GM23338 (cell line): ENCODE results near the gene GPATCH2. TPM values are rescaled to one million over a fixed set of nuclear protein-coding genes. Genes with fewer than 3 reads are reported as not detected.

Experiments
- ATAC-seq: fragments of 200-7000 bp; cut with Tn5 transposase; 3 replicates; pipeline ENCODE4 v1.9.1; 2020
- DNase-seq: peaks from one replicate; pipeline ENCODE4 v3.0.0-alpha.2; 2015; ENCODE audit warnings: low spot score
- H2AFZ ChIP-seq: fragments of 200-600 bp; sonication (generic); 2 replicates; pipeline ENCODE4 v1.8.0; 2016; ENCODE audit warnings: antibody characterized with exemption, mild to moderate bottlenecking, moderate library complexity
- H3F3A ChIP-seq: fragments of 200-600 bp; sonication (generic); replicated peaks from 2 replicates; pipeline ENCODE4 v1.8.0; 2017; ENCODE audit warnings: antibody characterized with exemption, mixed run types, low read depth
- H3K27ac ChIP-seq: fragments of 200-600 bp; sonication (generic); 2 replicates; pipeline ENCODE4 v1.6.1; 2016; ENCODE audit warnings: low read depth
- H3K27me3 ChIP-seq: fragments of 200-600 bp; sonication (generic); 2 replicates; pipeline ENCODE4 v1.8.0; 2016; ENCODE audit warnings: mild to moderate bottlenecking, mixed run types, moderate library complexity; ENCODE audit not compliant: insufficient read depth
- H3K36me3 ChIP-seq: fragments of 200-600 bp; sonication (generic); 2 replicates; pipeline ENCODE4 v1.8.0; 2016; ENCODE audit warnings: mild to moderate bottlenecking; ENCODE audit not compliant: insufficient read depth
- H3K4me1 ChIP-seq: fragments of 200-600 bp; sonication (generic); 2 replicates; pipeline ENCODE4 v1.8.0; 2016; ENCODE audit warnings: mild to moderate bottlenecking, moderate library complexity; ENCODE audit not compliant: insufficient read depth
- H3K4me2 ChIP-seq: fragments of 200-600 bp; sonication (generic); 2 replicates; pipeline ENCODE4 v1.7.1; 2017; ENCODE audit warnings: mixed run types
- H3K4me3 ChIP-seq: fragments of 200-600 bp; sonication (generic); 2 replicates; pipeline ENCODE4 v1.6.1; 2016; ENCODE audit warnings: mixed run types
- H3K79me2 ChIP-seq: fragments of 200-600 bp; sonication (generic); replicated peaks from 2 replicates; pipeline ENCODE4 v1.8.0; 2017; ENCODE audit warnings: mild to moderate bottlenecking; ENCODE audit not compliant: insufficient read depth
- H3K9me2 ChIP-seq: fragments of 200-600 bp; sonication (generic); 2 replicates; pipeline ENCODE4 v1.8.0; 2017; ENCODE audit not compliant: insufficient read depth
- H4K20me1 ChIP-seq: fragments of 200-600 bp; sonication (generic); replicated peaks from 2 replicates; pipeline ENCODE4 v1.8.0; 2017; ENCODE audit warnings: mild to moderate bottlenecking; ENCODE audit not compliant: insufficient read depth
- H3K27ac Mint-ChIP-seq: 2 replicates; pipeline ENCODE4 v1.8.0; 2020; ENCODE audit warnings: inconsistent platforms, mild to moderate bottlenecking, moderate library complexity, mixed read lengths
- H3K27me3 Mint-ChIP-seq: 3 replicates; pipeline ENCODE4 v1.8.0; 2022; ENCODE audit warnings: low read depth, mild to moderate bottlenecking, moderate library complexity, mixed read lengths, inconsistent platforms; ENCODE audit not compliant: insufficient read depth, poor library complexity
- H3K36me3 Mint-ChIP-seq: 3 replicates; pipeline ENCODE4 v1.8.0; 2021; ENCODE audit warnings: low read depth, mild to moderate bottlenecking, inconsistent platforms, moderate library complexity, mixed read lengths
- H3K4me1 Mint-ChIP-seq: 3 replicates; pipeline ENCODE4 v1.8.0; 2020; ENCODE audit warnings: mild to moderate bottlenecking, inconsistent platforms, mixed read lengths
- H3K4me3 Mint-ChIP-seq: 3 replicates; pipeline ENCODE4 v1.8.0; 2021; ENCODE audit warnings: moderate library complexity, mild to moderate bottlenecking, inconsistent platforms, mixed read lengths
- H3K9me3 Mint-ChIP-seq: 3 replicates; pipeline ENCODE4 v1.8.0; 2020; ENCODE audit warnings: moderate library complexity, mild to moderate bottlenecking, inconsistent platforms, mixed read lengths
- CREB1 ChIP-seq: fragments of 250-450 bp; sonication (Bioruptor Pico); IDR thresholded peaks from 2 replicates; pipeline ENCODE4 v1.5.0; 2020; ENCODE audit warnings: low read depth, mild to moderate bottlenecking, moderate library complexity
- EZH2phosphoT487 ChIP-seq: fragments of 200-600 bp; sonication (generic); IDR thresholded peaks from one replicate; pipeline ENCODE4 v1.8.1; 2018; ENCODE audit warnings: antibody characterized with exemption; ENCODE audit not compliant: unreplicated experiment
- JUNB ChIP-seq: IDR thresholded peaks from one replicate; pipeline ENCODE4 v1.6.1; 2016; ENCODE audit warnings: antibody characterized with exemption; ENCODE audit not compliant: unreplicated experiment
- NANOG ChIP-seq: IDR thresholded peaks from 2 replicates; pipeline ENCODE4 v1.6.1; 2016; ENCODE audit warnings: antibody characterized with exemption, borderline replicate concordance
- POLR2AphosphoS5 ChIP-seq: IDR thresholded peaks from 2 replicates; pipeline ENCODE4 v1.6.1; 2016; ENCODE audit warnings: antibody characterized with exemption, low read depth
- STAT1 ChIP-seq: IDR thresholded peaks from one replicate; pipeline ENCODE4 v1.6.1; 2016; ENCODE audit warnings: antibody characterized with exemption; ENCODE audit not compliant: unreplicated experiment
- ZNF114 ChIP-seq: fragments of 250-450 bp; sonication (Bioruptor Pico); IDR thresholded peaks from 2 replicates; pipeline ENCODE4 v1.5.0; 2020; ENCODE audit warnings: mild to moderate bottlenecking, moderate library complexity
- ZNF331 ChIP-seq: fragments of 250-450 bp; sonication (Bioruptor Pico); IDR thresholded peaks from 2 replicates; pipeline ENCODE4 v1.5.0; 2020; ENCODE audit warnings: low read depth, mild to moderate bottlenecking, moderate library complexity
- polyA plus RNA-seq: library from polyadenylated mRNA; unstranded; fragments of >200 nt; fragmentation: Nextera tagmentation; extraction: Ambion mirVana; gene quantifications from 2 replicates; pipeline ENCODE4 v1.2.1, GENCODE V29; 2016
- total RNA-seq: library from RNA; depleted of rRNA; stranded (reverse); fragments of >200 nt; shearing (Covaris generic); gene quantifications from 2 replicates; pipeline ENCODE4 v1.2.3, GENCODE V29; 2014
- TF ChIP-seq, protein P1 (sequence below), 2 experiments: fragments of 200-600 bp in 1 of 2; sonication (generic) in 1 of 2; conservative IDR thresholded peaks; 2 replicates each; pipeline versions ENCODE4 v1.5.1 to v1.6.1; 2016 to 2017; ENCODE audit warnings: antibody characterized with exemption in 2 of 2, low read depth in 2 of 2, mild to moderate bottlenecking in 2 of 2, moderate library complexity in 1 of 2
- TF ChIP-seq, protein P2 (sequence below): IDR thresholded peaks from one replicate; pipeline ENCODE4 v1.6.1; 2018; ENCODE audit warnings: antibody characterized with exemption; ENCODE audit not compliant: unreplicated experiment
- TF ChIP-seq, protein P3 (sequence below): IDR thresholded peaks from 2 replicates; pipeline ENCODE4 v1.6.1; 2016; ENCODE audit warnings: antibody characterized with exemption

Gene GPATCH2
- total and polyA plus RNA-seq, 2 experiments from 2014 or later = 12.3 to 26.7 TPM

DNA sequence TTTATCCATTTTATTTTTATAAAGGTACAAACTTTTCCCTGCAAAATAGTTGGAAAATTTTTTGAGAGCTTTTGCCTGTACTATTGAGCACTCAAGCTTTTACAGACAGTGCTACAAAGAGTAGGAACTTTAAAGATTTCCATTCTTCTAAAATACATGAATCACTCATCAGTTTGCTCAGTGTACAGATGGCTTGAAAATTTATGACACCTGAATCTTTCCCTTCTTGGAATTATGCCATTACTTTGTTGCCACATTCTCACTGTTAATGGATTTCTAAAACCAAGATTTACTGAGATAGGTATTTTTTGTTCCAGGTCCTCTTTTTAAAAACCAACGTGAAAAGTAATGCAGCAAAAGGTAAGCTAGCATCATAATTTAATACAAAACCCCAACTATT lies 76.0 kb downstream of the GPATCH2 start:
- no peaks in the 10 kb centered on the region; the same call in 1 of the 2 replicates for H4K20me1 ChIP-seq
- no peak overlapping the region for H3K4me2 ChIP-seq
- Mint-ChIP-seq H3K4me1 (peaks cover 10% of the 10 kb centered on the region), H3K27ac (no peak overlapping the region), H3K4me3 (no peak overlapping the region), H3K9me3 (no peaks in the 10 kb centered on the region), H3K36me3 (no peaks in the 10 kb centered on the region), H3K27me3 (no peaks in the 10 kb centered on the region)
- H3K4me3 ChIP-seq = no peak overlapping the region
- peaks cover 9% of the 10 kb centered on the region for H3K4me1 ChIP-seq
- no peak for ATAC-seq
- H3F3A ChIP-seq = no peaks in the 10 kb centered on the region
- no peaks in the 10 kb centered on the region for H3K79me2 ChIP-seq
- H3K27me3 ChIP-seq = no peaks in the 10 kb centered on the region
- no peaks in the 10 kb centered on the region for H3K9me2 ChIP-seq
- no peak overlapping the region for H2AFZ ChIP-seq
- H3K36me3 ChIP-seq = no peaks in the 10 kb centered on the region
- no peak for TF ChIP-seq JUNB
- TF ChIP-seq, protein P1, sequence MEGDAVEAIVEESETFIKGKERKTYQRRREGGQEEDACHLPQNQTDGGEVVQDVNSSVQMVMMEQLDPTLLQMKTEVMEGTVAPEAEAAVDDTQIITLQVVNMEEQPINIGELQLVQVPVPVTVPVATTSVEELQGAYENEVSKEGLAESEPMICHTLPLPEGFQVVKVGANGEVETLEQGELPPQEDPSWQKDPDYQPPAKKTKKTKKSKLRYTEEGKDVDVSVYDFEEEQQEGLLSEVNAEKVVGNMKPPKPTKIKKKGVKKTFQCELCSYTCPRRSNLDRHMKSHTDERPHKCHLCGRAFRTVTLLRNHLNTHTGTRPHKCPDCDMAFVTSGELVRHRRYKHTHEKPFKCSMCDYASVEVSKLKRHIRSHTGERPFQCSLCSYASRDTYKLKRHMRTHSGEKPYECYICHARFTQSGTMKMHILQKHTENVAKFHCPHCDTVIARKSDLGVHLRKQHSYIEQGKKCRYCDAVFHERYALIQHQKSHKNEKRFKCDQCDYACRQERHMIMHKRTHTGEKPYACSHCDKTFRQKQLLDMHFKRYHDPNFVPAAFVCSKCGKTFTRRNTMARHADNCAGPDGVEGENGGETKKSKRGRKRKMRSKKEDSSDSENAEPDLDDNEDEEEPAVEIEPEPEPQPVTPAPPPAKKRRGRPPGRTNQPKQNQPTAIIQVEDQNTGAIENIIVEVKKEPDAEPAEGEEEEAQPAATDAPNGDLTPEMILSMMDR (conservative IDR thresholded peaks at IDR 0.05; ENCODE audit: low read depth in 2 of 2) = no peak
- TF ChIP-seq POLR2AphosphoS5 = no peak
- TF ChIP-seq STAT1 = no peak
- no peak for TF ChIP-seq NANOG
- no peak for TF ChIP-seq EZH2phosphoT487
- no peak for TF ChIP-seq ZNF331 (CRISPR knock-in tag)
- TF ChIP-seq, protein P2, sequence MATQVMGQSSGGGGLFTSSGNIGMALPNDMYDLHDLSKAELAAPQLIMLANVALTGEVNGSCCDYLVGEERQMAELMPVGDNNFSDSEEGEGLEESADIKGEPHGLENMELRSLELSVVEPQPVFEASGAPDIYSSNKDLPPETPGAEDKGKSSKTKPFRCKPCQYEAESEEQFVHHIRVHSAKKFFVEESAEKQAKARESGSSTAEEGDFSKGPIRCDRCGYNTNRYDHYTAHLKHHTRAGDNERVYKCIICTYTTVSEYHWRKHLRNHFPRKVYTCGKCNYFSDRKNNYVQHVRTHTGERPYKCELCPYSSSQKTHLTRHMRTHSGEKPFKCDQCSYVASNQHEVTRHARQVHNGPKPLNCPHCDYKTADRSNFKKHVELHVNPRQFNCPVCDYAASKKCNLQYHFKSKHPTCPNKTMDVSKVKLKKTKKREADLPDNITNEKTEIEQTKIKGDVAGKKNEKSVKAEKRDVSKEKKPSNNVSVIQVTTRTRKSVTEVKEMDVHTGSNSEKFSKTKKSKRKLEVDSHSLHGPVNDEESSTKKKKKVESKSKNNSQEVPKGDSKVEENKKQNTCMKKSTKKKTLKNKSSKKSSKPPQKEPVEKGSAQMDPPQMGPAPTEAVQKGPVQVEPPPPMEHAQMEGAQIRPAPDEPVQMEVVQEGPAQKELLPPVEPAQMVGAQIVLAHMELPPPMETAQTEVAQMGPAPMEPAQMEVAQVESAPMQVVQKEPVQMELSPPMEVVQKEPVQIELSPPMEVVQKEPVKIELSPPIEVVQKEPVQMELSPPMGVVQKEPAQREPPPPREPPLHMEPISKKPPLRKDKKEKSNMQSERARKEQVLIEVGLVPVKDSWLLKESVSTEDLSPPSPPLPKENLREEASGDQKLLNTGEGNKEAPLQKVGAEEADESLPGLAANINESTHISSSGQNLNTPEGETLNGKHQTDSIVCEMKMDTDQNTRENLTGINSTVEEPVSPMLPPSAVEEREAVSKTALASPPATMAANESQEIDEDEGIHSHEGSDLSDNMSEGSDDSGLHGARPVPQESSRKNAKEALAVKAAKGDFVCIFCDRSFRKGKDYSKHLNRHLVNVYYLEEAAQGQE = no peak
- DNase-seq = no peak
- H3K27ac ChIP-seq = no peak overlapping the region

DNA sequence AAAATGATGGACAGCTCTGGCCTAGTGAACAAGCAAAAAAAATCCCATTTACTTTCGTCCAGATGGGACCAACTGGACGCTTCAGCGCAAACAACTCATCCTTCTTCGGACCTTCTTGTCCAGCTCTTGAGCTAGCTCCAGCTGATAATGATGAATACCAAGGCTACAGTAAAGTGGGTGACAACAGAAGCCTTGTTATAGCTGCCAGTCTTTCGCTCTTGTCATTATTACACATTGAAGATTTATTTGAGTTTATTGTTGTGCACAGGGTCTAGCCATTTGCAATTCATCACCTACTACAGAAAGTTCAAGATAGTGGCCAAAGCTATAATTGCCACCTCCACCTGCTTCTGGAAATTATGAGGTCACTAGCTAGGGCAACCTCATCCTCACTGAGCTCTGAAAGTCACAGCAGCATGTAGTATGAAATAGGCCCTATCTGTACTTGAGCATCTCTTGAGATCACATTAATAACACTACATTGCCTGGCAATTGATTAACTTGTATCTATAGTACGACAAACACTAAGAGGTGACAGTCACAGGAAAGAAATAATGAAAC lies 76.9 kb downstream of the GPATCH2 start:
- Mint-ChIP-seq H3K4me1 (peaks cover 10% of the 10 kb centered on the region; the same call in 2 of the 3 replicates), H3K9me3 (no peaks in the 10 kb centered on the region), H3K27me3 (no peaks in the 10 kb centered on the region), H3K36me3 (no peaks in the 10 kb centered on the region), H3K27ac (no peak overlapping the region), H3K4me3 (no peak overlapping the region)
- no peaks in the 10 kb centered on the region for H3K79me2 ChIP-seq
- no peak overlapping the region for H2AFZ ChIP-seq
- no peak overlapping the region for H3K4me3 ChIP-seq
- no peaks in the 10 kb centered on the region; the same call in 1 of the 2 replicates for H4K20me1 ChIP-seq
- H3K4me2 ChIP-seq = no peak overlapping the region
- no peak overlapping the region for H3K27ac ChIP-seq
- TF ChIP-seq, protein P1 (conservative IDR thresholded peaks at IDR 0.05; ENCODE audit: low read depth in 2 of 2) = no peak
- TF ChIP-seq ZNF114 (CRISPR knock-in tag) = no peak
- no peak for TF ChIP-seq CREB1 (CRISPR knock-in tag)
- TF ChIP-seq, protein P3, sequence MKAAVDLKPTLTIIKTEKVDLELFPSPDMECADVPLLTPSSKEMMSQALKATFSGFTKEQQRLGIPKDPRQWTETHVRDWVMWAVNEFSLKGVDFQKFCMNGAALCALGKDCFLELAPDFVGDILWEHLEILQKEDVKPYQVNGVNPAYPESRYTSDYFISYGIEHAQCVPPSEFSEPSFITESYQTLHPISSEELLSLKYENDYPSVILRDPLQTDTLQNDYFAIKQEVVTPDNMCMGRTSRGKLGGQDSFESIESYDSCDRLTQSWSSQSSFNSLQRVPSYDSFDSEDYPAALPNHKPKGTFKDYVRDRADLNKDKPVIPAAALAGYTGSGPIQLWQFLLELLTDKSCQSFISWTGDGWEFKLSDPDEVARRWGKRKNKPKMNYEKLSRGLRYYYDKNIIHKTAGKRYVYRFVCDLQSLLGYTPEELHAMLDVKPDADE = no peak
- TF ChIP-seq, protein P2 = no peak
- no peaks in the 10 kb centered on the region for H3K27me3 ChIP-seq
- no peaks in the 10 kb centered on the region for H3K9me2 ChIP-seq
- no peaks in the 10 kb centered on the region for H3F3A ChIP-seq
- ATAC-seq (no peak), DNase-seq (no peak)
- H3K4me1 ChIP-seq = peaks cover 9% of the 10 kb centered on the region
- H3K36me3 ChIP-seq = no peaks in the 10 kb centered on the region
